GM10248 (cell line): ENCODE measurements around the gene TSC2.

Experiments
- CTCF ChIA-PET: fragments of 300-600 bp; sonication (Branson Sonifier 250); formaldehyde crosslinking; extraction: SDS; loops from one replicate; lab custom pipeline; 2021; ENCODE audit warnings: antibody characterized with exemption; lab: Yijun Ruan, JAX
- POLR2A ChIA-PET: fragments of 350-650 bp; sonication (Branson Sonifier 250); formaldehyde crosslinking; extraction: SDS; loops from one replicate; lab custom pipeline; 2020; ENCODE audit warnings: antibody characterized with exemption; lab: Yijun Ruan, JAX
- DNase-seq: peaks from one replicate; pipeline ENCODE4 v3.0.0; 2012; ENCODE audit errors: extremely low spot score
- CTCF ChIP-seq: IDR thresholded peaks from 2 replicates; pipeline ENCODE4 v1.5.1; 2012; ENCODE audit warnings: mild to moderate bottlenecking, low read depth; ENCODE audit errors: extremely low read depth, missing control alignments, control extremely low read depth

TSC2 gene

GRCh38 chr16:2016407-2016922, 31.3 kb upstream of the TSC2 start:
- CTCF ChIA-PET: interaction anchor here (1.1 to 3.5 kb wide), 4 partner anchors 11 to 131 kb away, joined by 3 to 15 read pairs (median 4); no protein-coding TSS in a partner anchor
- DNase-seq: no peak
- POLR2A ChIA-PET: interaction anchor here (0.5 to 0.7 kb wide), 2 partner anchors 139 to 211 kb away, joined by 5 to 8 read pairs; partner anchors contain the start of gene TRAF7
- peak; percentile 9 for TF ChIP-seq CTCF

- DNase-seq: no peak
- no peak for TF ChIP-seq CTCF
- CTCF ChIA-PET: interaction anchor here (1.3 to 7.1 kb wide), 4 partner anchors 11 to 133 kb away, joined by 4 to 78 read pairs (median 41); partner anchors contain the start of genes RAB26 and TRAF7
- POLR2A ChIA-PET: interaction anchor here (1.6 kb wide), 1 partner anchor 136 kb away, joined by 4 read pairs; the partner anchor contains the start of gene TRAF7
These were observed 28.3 kb upstream of the TSC2 start, which contains the start of gene NPW for GRCh38 chr16:2019518-2019920. NPW (plus strand) TSS chr16:2019785.

- CTCF ChIA-PET: interaction anchor here (1.3 to 7.1 kb wide), 5 partner anchors 11 to 133 kb away, joined by 4 to 78 read pairs (median 18); partner anchors contain the start of genes RAB26 and TRAF7
- no peak for DNase-seq
- no peak for TF ChIP-seq CTCF
- POLR2A ChIA-PET: interaction anchor here (0.5 to 1.6 kb wide), 3 partner anchors 132 to 135 kb away, joined by 4 to 8 read pairs (median 5); partner anchors contain the start of gene TRAF7
These were observed 27.6 kb upstream of the TSC2 start for GRCh38 chr16:2019921-2020831.

- DNase-seq: no peak
- CTCF ChIA-PET: interaction anchor here (0.7 to 7.1 kb wide), 25 partner anchors 9 to 464 kb away, joined by 3 to 78 read pairs (median 4); partner anchors contain the start of genes ECI1, NTHL1, TRAF7 and TSC2
- TF ChIP-seq CTCF: no peak
These were observed 25.1 kb upstream of the TSC2 start for GRCh38 chr16:2022723-2023091.

GRCh38 chr16:2023092-2024031, 24.4 kb upstream of the TSC2 start:
- ChIA-PET POLR2A (interaction anchor here (2.0 kb wide), 1 partner anchor 132 kb away, joined by 12 read pairs; the partner anchor contains the start of gene TRAF7), CTCF (interaction anchor here (0.7 to 7.1 kb wide), 27 partner anchors 8 to 463 kb away, joined by 3 to 78 read pairs (median 4); partner anchors contain the start of genes ECI1, NTHL1, RAB26 and TRAF7)
- peak; percentile 98 for DNase-seq
- TF ChIP-seq CTCF: peak; percentile 95

More at GRCh38 chr16:2022723-2023091, 25.1 kb upstream of the TSC2 start:
- POLR2A ChIA-PET: interaction anchor here (0.7 to 2.0 kb wide), 2 partner anchors 133 to 239 kb away, joined by 4 to 12 read pairs; partner anchors contain the start of gene TRAF7
